DOHH2 (cell line): Measurements from ENCODE around the gene INSYN2B.

Experiments used
- H3F3A ChIP-seq: fragments of 200-600 bp; sonication (generic), shearing (Covaris generic); 2 replicates; pipeline ENCODE4 v1.6.0; 2016; ENCODE audit warnings: antibody characterized with exemption, mild to moderate bottlenecking; ENCODE audit not compliant: control insufficient read depth, insufficient read depth
- H3K27ac ChIP-seq: fragments of 200-600 bp; sonication (generic); 2 replicates; pipeline ENCODE4 v1.5.1; 2014; ENCODE audit warnings: low read depth, mild to moderate bottlenecking, low read length, moderate library complexity
- H3K27me3 ChIP-seq: fragments of 200-600 bp; sonication (generic); 2 replicates; pipeline ENCODE4 v1.6.1; 2014; ENCODE audit warnings: mild to moderate bottlenecking, low read length, mixed read lengths; ENCODE audit not compliant: control insufficient read depth
- H3K36me3 ChIP-seq: fragments of 200-600 bp; sonication (generic); 2 replicates; pipeline ENCODE4 v1.6.1; 2014; ENCODE audit warnings: mild to moderate bottlenecking, low read length, moderate library complexity, mixed read lengths; ENCODE audit not compliant: control insufficient read depth
- H3K4me1 ChIP-seq: fragments of 200-600 bp; sonication (generic); 2 replicates; pipeline ENCODE4 v1.6.1; 2014; ENCODE audit warnings: mild to moderate bottlenecking, low read length, mixed read lengths; ENCODE audit not compliant: control insufficient read depth
- H3K4me2 ChIP-seq: fragments of 200-600 bp; sonication (generic); 2 replicates; pipeline ENCODE4 v1.6.0; 2014; ENCODE audit warnings: mild to moderate bottlenecking, low read length, moderate library complexity
- H3K4me3 ChIP-seq: fragments of 200-600 bp; sonication (generic); 2 replicates; pipeline ENCODE4 v1.5.1; 2014; ENCODE audit warnings: mild to moderate bottlenecking, low read length, mixed read lengths
- H3K79me2 ChIP-seq: fragments of 200-600 bp; sonication (generic); 2 replicates; pipeline ENCODE4 v1.6.1; 2014; ENCODE audit warnings: mild to moderate bottlenecking, low read length, mixed read lengths; ENCODE audit not compliant: control insufficient read depth
- H3K9me2 ChIP-seq: fragments of 200-600 bp; sonication (generic); replicated peaks from 2 replicates; pipeline ENCODE4 v1.6.1; 2014; ENCODE audit warnings: mild to moderate bottlenecking, low read length, mixed read lengths; ENCODE audit not compliant: control insufficient read depth
- H3K9me3 ChIP-seq: fragments of 200-600 bp; sonication (generic); 2 replicates; pipeline ENCODE4 v1.6.1; 2014; ENCODE audit warnings: antibody characterized with exemption, low read length, mixed read lengths; ENCODE audit not compliant: control insufficient read depth, insufficient read depth
- H4K20me1 ChIP-seq: fragments of 200-600 bp; sonication (generic); 2 replicates; pipeline ENCODE4 v1.6.0; 2014; ENCODE audit warnings: low read depth, mild to moderate bottlenecking, antibody characterized with exemption, low read length, moderate library complexity; ENCODE audit not compliant: control insufficient read depth, insufficient read depth
- EZH2phosphoT487 ChIP-seq: fragments of 200-600 bp; sonication (generic); IDR thresholded peaks from 2 replicates; pipeline ENCODE4 v1.6.1; 2017; ENCODE audit warnings: borderline replicate concordance, mild to moderate bottlenecking, antibody characterized with exemption, low read length, moderate library complexity, mixed read lengths
- TF ChIP-seq, protein P1 (sequence below): fragments of 200-600 bp; sonication (generic); IDR thresholded peaks from one replicate; pipeline ENCODE4 v1.5.1; 2014; ENCODE audit warnings: antibody characterized with exemption, mild to moderate bottlenecking, low read depth, low read length; ENCODE audit not compliant: poor library complexity, severe bottlenecking

Gene INSYN2B

DNA sequence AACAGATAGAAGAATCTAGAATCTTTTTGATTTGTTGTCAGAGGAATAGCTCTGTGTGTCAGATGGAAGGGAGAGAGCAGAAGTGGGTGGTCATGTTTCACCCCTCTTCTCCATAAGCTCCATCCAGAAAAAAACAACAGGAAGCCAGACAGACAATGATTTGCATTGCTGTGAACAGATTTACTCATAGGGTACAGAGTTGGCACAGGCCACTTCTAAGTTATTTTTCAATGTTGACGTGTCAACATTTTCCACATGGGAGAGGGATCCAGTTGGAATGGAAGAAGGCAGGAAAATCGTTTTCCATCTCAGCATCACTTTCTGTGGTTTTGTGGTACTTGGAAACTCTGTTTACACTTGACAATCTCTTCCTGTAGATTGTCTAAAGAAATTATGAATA lies 86.7 kb downstream of the INSYN2B start:
- Histone ChIP-seq H3K9me2 (no peaks in the 10 kb centered on the region), H3K79me2 (no peaks in the 10 kb centered on the region), H3K36me3 (peaks cover 12% of the 10 kb centered on the region; the same call in 1 of the 2 replicates), H3F3A (no peaks in the 10 kb centered on the region), H3K27me3 (no peaks in the 10 kb centered on the region), H3K4me3 (peak overlapping the region; percentile 27), H3K4me2 (peak overlapping the region; percentile 44), H3K4me1 (peaks cover 27% of the 10 kb centered on the region), H4K20me1 (no peaks in the 10 kb centered on the region), H3K27ac (peak overlapping the region; percentile 21), H3K9me3 (no peaks in the 10 kb centered on the region)
- TF ChIP-seq, protein P1, sequence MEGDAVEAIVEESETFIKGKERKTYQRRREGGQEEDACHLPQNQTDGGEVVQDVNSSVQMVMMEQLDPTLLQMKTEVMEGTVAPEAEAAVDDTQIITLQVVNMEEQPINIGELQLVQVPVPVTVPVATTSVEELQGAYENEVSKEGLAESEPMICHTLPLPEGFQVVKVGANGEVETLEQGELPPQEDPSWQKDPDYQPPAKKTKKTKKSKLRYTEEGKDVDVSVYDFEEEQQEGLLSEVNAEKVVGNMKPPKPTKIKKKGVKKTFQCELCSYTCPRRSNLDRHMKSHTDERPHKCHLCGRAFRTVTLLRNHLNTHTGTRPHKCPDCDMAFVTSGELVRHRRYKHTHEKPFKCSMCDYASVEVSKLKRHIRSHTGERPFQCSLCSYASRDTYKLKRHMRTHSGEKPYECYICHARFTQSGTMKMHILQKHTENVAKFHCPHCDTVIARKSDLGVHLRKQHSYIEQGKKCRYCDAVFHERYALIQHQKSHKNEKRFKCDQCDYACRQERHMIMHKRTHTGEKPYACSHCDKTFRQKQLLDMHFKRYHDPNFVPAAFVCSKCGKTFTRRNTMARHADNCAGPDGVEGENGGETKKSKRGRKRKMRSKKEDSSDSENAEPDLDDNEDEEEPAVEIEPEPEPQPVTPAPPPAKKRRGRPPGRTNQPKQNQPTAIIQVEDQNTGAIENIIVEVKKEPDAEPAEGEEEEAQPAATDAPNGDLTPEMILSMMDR: no peak
- no peak for TF ChIP-seq EZH2phosphoT487

DNA sequence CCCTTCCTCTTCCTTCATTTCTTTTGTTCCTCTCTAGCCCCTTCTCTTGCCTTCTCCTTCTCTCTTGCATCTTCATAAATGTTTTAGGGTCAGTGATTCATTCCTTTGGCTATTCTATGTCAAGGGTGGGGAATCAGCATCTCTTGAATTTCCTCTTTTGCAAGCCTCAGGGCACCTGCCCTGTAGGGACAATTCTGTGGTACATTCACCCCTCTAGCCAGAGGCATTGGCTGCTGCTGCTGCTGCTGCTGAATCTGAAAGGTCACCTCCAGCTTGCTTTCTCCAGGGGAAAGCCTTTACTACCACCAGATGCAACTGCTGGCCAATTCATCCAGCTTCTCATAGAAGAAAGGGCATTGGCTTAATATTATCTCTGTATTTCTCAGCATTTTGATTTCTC lies 87.3 kb downstream of the INSYN2B start:
- peak overlapping the region; percentile 21 for H3K27ac ChIP-seq
- peaks cover 12% of the 10 kb centered on the region; the same call in 1 of the 2 replicates for H3K36me3 ChIP-seq
- no peaks in the 10 kb centered on the region for H3K9me2 ChIP-seq
- peak overlapping the region; percentile 44 for H3K4me2 ChIP-seq
- no peaks in the 10 kb centered on the region for H3K79me2 ChIP-seq
- H3F3A ChIP-seq: no peaks in the 10 kb centered on the region
- no peaks in the 10 kb centered on the region for H3K27me3 ChIP-seq
- TF ChIP-seq, protein P1: no peak
- TF ChIP-seq EZH2phosphoT487: no peak
- peak overlapping the region; percentile 27 for H3K4me3 ChIP-seq
- no peaks in the 10 kb centered on the region for H4K20me1 ChIP-seq
- no peaks in the 10 kb centered on the region for H3K9me3 ChIP-seq
- H3K4me1 ChIP-seq: peaks cover 27% of the 10 kb centered on the region

DNA sequence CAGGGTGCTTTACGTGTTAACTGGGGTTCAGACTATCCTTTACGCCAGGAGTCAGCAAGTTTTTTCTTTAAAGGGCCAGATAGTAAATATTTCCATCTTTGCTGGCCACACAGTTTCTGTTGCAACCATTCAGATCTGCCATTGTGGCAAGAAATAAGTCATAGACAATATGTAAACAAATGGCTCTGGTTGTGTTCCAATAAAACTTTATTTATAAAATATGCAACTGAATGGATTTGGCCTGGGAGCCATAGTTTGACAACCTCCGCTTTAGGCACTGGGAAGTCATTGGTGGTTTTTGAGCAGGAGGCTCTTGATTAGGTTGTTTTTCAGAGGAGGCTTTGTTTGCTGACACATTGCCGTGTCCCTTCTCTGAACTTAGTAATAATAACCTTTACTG lies 90.7 kb downstream of the INSYN2B start:
- H3K36me3 ChIP-seq: peaks cover 13% of the 10 kb centered on the region; the same call in 1 of the 2 replicates
- no peaks in the 10 kb centered on the region for H3K9me3 ChIP-seq
- TF ChIP-seq EZH2phosphoT487: no peak
- TF ChIP-seq, protein P1: no peak
- no peak overlapping the region for H3K4me3 ChIP-seq
- H3F3A ChIP-seq: no peaks in the 10 kb centered on the region
- no peak overlapping the region for H3K27ac ChIP-seq
- H4K20me1 ChIP-seq: no peaks in the 10 kb centered on the region
- H3K27me3 ChIP-seq: no peaks in the 10 kb centered on the region
- H3K9me2 ChIP-seq: no peaks in the 10 kb centered on the region
- no peak overlapping the region for H3K4me2 ChIP-seq
- H3K4me1 ChIP-seq: peaks cover 27% of the 10 kb centered on the region
- no peaks in the 10 kb centered on the region for H3K79me2 ChIP-seq

DNA sequence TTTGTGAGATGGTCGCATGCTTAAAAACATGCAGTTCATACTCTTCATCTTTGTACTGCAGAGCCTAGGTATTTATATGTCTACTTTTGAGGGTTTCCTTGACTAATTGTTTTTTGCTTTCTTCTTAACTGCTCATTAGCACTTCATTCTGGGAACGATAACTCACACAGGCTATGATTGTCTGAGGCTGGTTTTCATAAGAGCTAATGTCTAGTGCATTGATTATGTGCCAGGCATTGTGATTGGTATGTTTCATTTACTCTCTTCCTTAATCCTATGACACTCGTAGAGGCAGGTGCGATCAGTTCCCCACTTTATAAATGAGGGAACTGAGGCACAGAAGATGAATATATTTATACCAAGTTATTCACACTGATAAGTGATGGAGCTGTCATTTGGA lies 93.6 kb downstream of the INSYN2B start:
- H3K4me2 ChIP-seq: no peak overlapping the region
- H3K27ac ChIP-seq: no peak overlapping the region
- H3K27me3 ChIP-seq: no peaks in the 10 kb centered on the region
- no peak overlapping the region for H3K4me3 ChIP-seq
- H3K4me1 ChIP-seq: no peaks in the 10 kb centered on the region; the same call in 1 of the 2 replicates
- no peaks in the 10 kb centered on the region for H3K9me2 ChIP-seq
- H3F3A ChIP-seq: no peaks in the 10 kb centered on the region
- H4K20me1 ChIP-seq: no peaks in the 10 kb centered on the region
- TF ChIP-seq EZH2phosphoT487: no peak
- TF ChIP-seq, protein P1: no peak
- H3K9me3 ChIP-seq: no peaks in the 10 kb centered on the region
- 0 out of 2 replicates have a peak, but pooled peaks cover 4% of the 10 kb centered on the region for H3K36me3 ChIP-seq
- H3K79me2 ChIP-seq: no peaks in the 10 kb centered on the region
